Nephron progenitor cell (in vitro differentiated cells): ENCODE measurements around the gene GGTA1.

ENCODE experiments used
- DNase-seq: peaks from one replicate; pipeline ENCODE4 v3.0.0; 2021
- H3K27ac Mint-ChIP-seq: 2 replicates; pipeline ENCODE4 v1.8.0; 2021; ENCODE audit warnings: mild to moderate bottlenecking, moderate library complexity, mixed read lengths
- H3K27me3 Mint-ChIP-seq: 2 replicates; pipeline ENCODE4 v1.8.0; 2021; ENCODE audit warnings: mild to moderate bottlenecking, low read depth, mixed read lengths; ENCODE audit not compliant: poor library complexity
- H3K36me3 Mint-ChIP-seq: 2 replicates; pipeline ENCODE4 v1.8.0; 2021; ENCODE audit warnings: low read depth, mixed read lengths
- H3K4me1 Mint-ChIP-seq: 2 replicates; pipeline ENCODE4 v1.8.0; 2021; ENCODE audit warnings: mixed read lengths
- H3K4me3 Mint-ChIP-seq: 2 replicates; pipeline ENCODE4 v1.8.0; 2021; ENCODE audit warnings: mild to moderate bottlenecking, moderate library complexity, mixed read lengths
- H3K9me3 Mint-ChIP-seq: 2 replicates; pipeline ENCODE4 v1.8.0; 2021; ENCODE audit warnings: mild to moderate bottlenecking, moderate library complexity, mixed read lengths
- CTCF ChIP-seq: fragments of 200-600 bp; sonication (generic); IDR thresholded peaks from 2 replicates; pipeline ENCODE4 v1.5.0; 2021; ENCODE audit warnings: antibody characterized with exemption

Gene GGTA1

GRCh38 chr9:121452085-121452484 lies 47.6 kb downstream of the GGTA1 start:
- peaks cover 14% of the 10 kb centered on the region for H3K4me1 Mint-ChIP-seq
- TF ChIP-seq CTCF = no peak
- H3K27me3 Mint-ChIP-seq = peaks cover 13% of the 10 kb centered on the region
- no peak for DNase-seq
- no peaks in the 10 kb centered on the region for H3K36me3 Mint-ChIP-seq
- no peak overlapping the region for H3K27ac Mint-ChIP-seq
- H3K9me3 Mint-ChIP-seq = no peaks in the 10 kb centered on the region
- H3K4me3 Mint-ChIP-seq = no peak overlapping the region

- H3K27me3 Mint-ChIP-seq = peaks cover 16% of the 10 kb centered on the region
- DNase-seq = no peak
- peaks cover 14% of the 10 kb centered on the region for H3K4me1 Mint-ChIP-seq
- no peak overlapping the region for H3K27ac Mint-ChIP-seq
- no peak overlapping the region for H3K4me3 Mint-ChIP-seq
- H3K9me3 Mint-ChIP-seq = no peaks in the 10 kb centered on the region
- TF ChIP-seq CTCF = no peak
- H3K36me3 Mint-ChIP-seq = no peaks in the 10 kb centered on the region
Observed at GRCh38 chr9:121451586-121451985, 48.1 kb downstream of the GGTA1 start.

GRCh38 chr9:121450241-121450640 lies 49.4 kb downstream of the GGTA1 start:
- no peak overlapping the region for H3K27ac Mint-ChIP-seq
- DNase-seq = no peak
- no peak for TF ChIP-seq CTCF
- H3K9me3 Mint-ChIP-seq = no peaks in the 10 kb centered on the region
- H3K4me3 Mint-ChIP-seq = no peak overlapping the region
- peaks cover 25% of the 10 kb centered on the region for H3K27me3 Mint-ChIP-seq
- H3K4me1 Mint-ChIP-seq = peaks cover 14% of the 10 kb centered on the region
- H3K36me3 Mint-ChIP-seq = no peaks in the 10 kb centered on the region

- H3K36me3 Mint-ChIP-seq = no peaks in the 10 kb centered on the region
- no peak overlapping the region for H3K4me3 Mint-ChIP-seq
- no peaks in the 10 kb centered on the region for H3K9me3 Mint-ChIP-seq
- H3K27ac Mint-ChIP-seq = no peak overlapping the region
- no peak for DNase-seq
- H3K27me3 Mint-ChIP-seq = peaks cover 30% of the 10 kb centered on the region
- peaks cover 14% of the 10 kb centered on the region for H3K4me1 Mint-ChIP-seq
- TF ChIP-seq CTCF = no peak
Observed at GRCh38 chr9:121449786-121450185, 49.9 kb downstream of the GGTA1 start.

GRCh38 chr9:121447321-121447834 lies 52.3 kb downstream of the GGTA1 start:
- H3K4me1 Mint-ChIP-seq = peaks cover 9% of the 10 kb centered on the region
- no peak for DNase-seq

More at GRCh38 chr9:121447321-121447834, 52.3 kb downstream of the GGTA1 start:
- Mint-ChIP-seq H3K36me3 (no peaks in the 10 kb centered on the region), H3K27me3 (peaks cover 41% of the 10 kb centered on the region), H3K9me3 (no peaks in the 10 kb centered on the region), H3K4me3 (no peak overlapping the region), H3K27ac (no peak overlapping the region)
- no peak for TF ChIP-seq CTCF
